Measurements from ENCODE around the gene SOBP.

SOBP gene

GRCh38 chr6:107594736-107595135 lies 104.8 kb downstream of the SOBP start:
- DNase-seq = no peak

GRCh38 chr6:107598091-107598490 lies 108.2 kb downstream of the SOBP start:
- no peak for DNase-seq

GRCh38 chr6:107599043-107599442 lies 109.1 kb downstream of the SOBP start:
- DNase-seq = no peak

GRCh38 chr6:107600121-107600520 lies 110.2 kb downstream of the SOBP start:
- DNase-seq = no peak

- DNase-seq = no peak
Observed at GRCh38 chr6:107600936-107601335, 111.0 kb downstream of the SOBP start.

GRCh38 chr6:107601406-107601805 lies 111.5 kb downstream of the SOBP start:
- DNase-seq = no peak

GRCh38 chr6:107602321-107603005 lies 112.5 kb downstream of the SOBP start:
- DNase-seq = peak; percentile 47

- DNase-seq = peak; percentile 87
Observed at GRCh38 chr6:107603006-107603370, 113.1 kb downstream of the SOBP start.

- DNase-seq = no peak
Observed at GRCh38 chr6:107604549-107604948, 114.6 kb downstream of the SOBP start.

GRCh38 chr6:107606407-107606806 lies 116.5 kb downstream of the SOBP start:
- DNase-seq = no peak

- no peak for DNase-seq
Observed at GRCh38 chr6:107607116-107607515, 117.2 kb downstream of the SOBP start.

GRCh38 chr6:107611094-107611810 lies 121.3 kb downstream of the SOBP start:
- no peak for DNase-seq

GRCh38 chr6:107612762-107613415 lies 123.0 kb downstream of the SOBP start:
- no peak for DNase-seq

- no peak for DNase-seq
Observed at GRCh38 chr6:107613651-107614379, 123.9 kb downstream of the SOBP start.

- no peak for DNase-seq
Observed at GRCh38 chr6:107614828-107615227, 124.9 kb downstream of the SOBP start.

- no peak for DNase-seq
Observed at GRCh38 chr6:107616775-107617174, 126.9 kb downstream of the SOBP start.

- no peak for DNase-seq
Observed at GRCh38 chr6:107617341-107617932, 127.5 kb downstream of the SOBP start.

- no peak for DNase-seq
Observed at GRCh38 chr6:107618672-107619071, 128.8 kb downstream of the SOBP start.

- no peak for DNase-seq
Observed at GRCh38 chr6:107620732-107621131, 130.8 kb downstream of the SOBP start.

- DNase-seq = no peak
Observed at GRCh38 chr6:107621229-107621937, 131.5 kb downstream of the SOBP start.

- no peak for DNase-seq
Observed at GRCh38 chr6:107622269-107622668, 132.4 kb downstream of the SOBP start.

GRCh38 chr6:107624050-107624449 lies 134.1 kb downstream of the SOBP start:
- DNase-seq = no peak
